DND-41 (cell line): ENCODE results near the gene LRRC14B.

Experiments
- CTCF ChIP-seq: IDR thresholded peaks from 2 replicates; pipeline ENCODE4 v1.5.1; 2012; ENCODE audit warnings: borderline replicate concordance, low read length, moderate library complexity, mild to moderate bottlenecking; ENCODE audit not compliant: poor library complexity, severe bottlenecking; ENCODE audit errors: extremely low read depth
- EZH2 ChIP-seq: IDR thresholded peaks from 3 replicates; pipeline ENCODE4 v1.6.1; 2012; ENCODE audit warnings: borderline replicate concordance, low read depth, mild to moderate bottlenecking, moderate library complexity, low read length, inconsistent platforms; ENCODE audit not compliant: severe bottlenecking

DNA sequence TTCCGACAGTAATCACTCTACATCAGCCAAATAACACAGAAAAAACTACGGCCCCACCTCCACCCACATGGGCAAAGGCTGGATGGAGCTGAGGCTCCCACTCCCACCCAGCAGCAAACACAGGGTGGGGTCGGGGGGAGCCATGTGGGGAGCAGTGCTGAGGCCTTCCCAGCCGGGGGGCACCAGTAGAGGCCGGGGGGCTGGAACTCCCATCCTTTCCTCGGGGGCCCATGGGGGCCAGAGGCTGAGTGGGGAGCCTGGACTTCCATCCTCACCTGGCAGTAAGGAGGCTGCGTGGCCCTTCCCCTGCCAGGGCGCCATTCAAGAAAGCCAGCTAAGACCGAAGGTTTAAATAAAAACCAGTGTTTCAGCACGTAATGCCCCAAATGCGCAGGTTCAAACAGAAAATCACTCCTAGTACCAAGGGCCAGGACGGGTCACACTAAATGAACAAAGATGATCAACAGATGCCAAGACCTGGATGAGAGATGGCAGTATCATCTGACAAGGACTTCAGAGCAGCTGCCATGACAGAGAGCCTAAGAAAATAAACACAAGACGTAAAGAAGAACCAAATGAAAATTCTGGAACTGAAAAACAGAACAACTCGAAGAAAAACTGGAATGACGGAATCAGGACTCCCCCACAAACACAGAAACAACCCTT is 17.3 kb downstream of the LRRC14B start:
- TF ChIP-seq CTCF (no peak), EZH2 (no peak)
